H1 (cell line): ENCODE results near the gene DNAAF5. TPM values are rescaled to one million over a fixed set of nuclear protein-coding genes. Genes with fewer than 3 reads are reported as not detected.

Source experiments
- TBP ChIP-seq: IDR thresholded peaks from 2 replicates; pipeline ENCODE4 v1.6.1; 2011; ENCODE audit warnings: low read depth, low read length, improper control_type of control experiment
- polyA plus RNA-seq, 7 experiments: library from polyadenylated mRNA; depleted of rRNA in 3 of 7; stranded (reverse) in 5 of 7; unstranded in 2 of 7; fragments of >200 nt in 5 of 7; fragments of 200-250 nt in 2 of 7; gene quantifications; 1 replicate in 5 of 7; 2 replicates in 1 of 7; 4 replicates in 1 of 7; pipeline versions ENCODE4 v1.2.1 to v1.2.3, GENCODE V29; 2011 to 2013; ENCODE audit warnings: missing spikeins in 2 of 7, mixed read lengths in 2 of 7
- total RNA-seq: library from RNA; stranded (reverse); fragmentation: NEBNext Ultra II Directional; extraction: Animal tissue kit (Norgen Biotek cat#: 25700); gene quantifications from 2 replicates; pipeline ENCODE4 v1.2.1, GENCODE V29; 2021

The DNAAF5 gene
- total and polyA plus RNA-seq, 2 of the 8 experiments (the other 6 are each of a cell fraction or from before 2014, with no cell fraction given), result 55.1 to 95.9 TPM

DNA sequence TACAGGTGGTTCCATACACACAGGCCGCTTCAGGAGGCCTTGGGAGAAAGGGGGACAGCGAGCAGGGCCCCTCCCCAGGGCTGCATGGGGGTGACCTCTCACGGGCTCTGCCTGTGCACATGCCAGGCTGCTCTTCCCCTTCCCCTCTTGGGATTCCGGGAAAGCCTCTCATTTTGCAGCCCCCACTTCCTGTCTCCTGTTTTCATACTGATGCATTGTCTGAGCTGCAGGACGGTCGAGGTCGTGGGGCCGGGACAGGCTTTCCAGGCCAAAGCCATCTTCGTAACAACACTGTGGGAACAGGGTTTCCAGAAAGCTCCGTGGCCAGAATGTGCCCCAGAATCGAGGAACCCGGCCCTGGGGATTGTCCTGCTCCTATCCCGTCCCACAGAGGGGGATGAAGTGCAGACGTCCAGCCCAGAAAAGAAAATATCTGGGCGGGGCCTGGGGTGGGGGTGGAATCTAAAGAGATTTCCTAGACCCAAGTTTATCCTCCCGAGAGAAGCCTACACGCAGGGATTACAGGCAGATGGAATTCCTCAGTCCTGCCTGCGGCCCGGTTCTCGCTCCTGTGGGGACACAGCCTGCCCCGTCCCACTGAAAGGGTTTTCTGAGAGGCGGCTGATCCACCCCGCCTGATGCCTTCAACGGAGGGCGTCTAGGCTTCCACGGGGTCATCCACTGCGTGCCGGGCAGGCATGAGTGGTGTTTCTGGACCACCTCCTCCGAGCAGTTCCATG lies 29.5 kb upstream of the DNAAF5 start (continued):
- no peak for TF ChIP-seq TBP
- TF ChIP-seq, all 59 proteins: peak for 0
